ENCODE data around the gene ZSCAN21.

GRCh38 chr7:100034871-100035510, 14.6 kb upstream of the ZSCAN21 start:
- no peak for TF ChIP-seq POLR2A (IDR thresholded peaks at IDR 0.05)
- TF ChIP-seq CTCF (IDR thresholded peaks at IDR 0.05): no peak

Measured in thyroid gland (tissue), 4 donors.